Right lobe of liver (tissue), 6 donors: Measurements from ENCODE around the gene PPARG. TPM values are rescaled to one million over a fixed set of nuclear protein-coding genes. Genes with fewer than 3 reads are reported as not detected.
A peak's percentile ranks its signal among the peaks of the same experiment; 100 is the strongest.
"Not testable (repeated sequence)": the region's sequence is repeated elsewhere in the genome, so short reads cannot be mapped to it uniquely, and the experiment has no call there.

ENCODE experiments used
- ATAC-seq, 4 donors: fragments of 200-7000 bp; cut with Tn5 transposase; one replicate each; pipeline ENCODE4 v1.9.1; 2020; ENCODE audit warnings: mild to moderate bottlenecking in 4 of 4, moderate library complexity in 4 of 4
- DNase-seq, 3 donors: peaks; one replicate each; pipeline ENCODE4 v3.0.0-alpha.2; 2020
- H3K27ac ChIP-seq, 3 donors: fragments of 200-600 bp; one replicate each; pipeline ENCODE4 v1.8.0; 2022
- H3K27me3 ChIP-seq, 2 donors: fragments of 200-600 bp; one replicate each; pipeline ENCODE4 v1.8.0; 2022
- H3K36me3 ChIP-seq, 4 donors: fragments of 200-600 bp; sonication (generic) in 1 of 4; one replicate each; pipeline versions ENCODE4 v1.5.1 to v1.8.0; 2017 to 2022; ENCODE audit warnings: control low read depth in 1 of 4
- H3K4me1 ChIP-seq, 4 donors: fragments of 200-600 bp; sonication (generic) in 1 of 4; one replicate each; pipeline versions ENCODE4 v1.5.1 to v1.8.0; 2017 to 2022; ENCODE audit warnings: control low read depth in 1 of 4
- H3K4me3 ChIP-seq, 3 donors: fragments of 200-600 bp; one replicate each; pipeline ENCODE4 v1.8.0; 2022
- H3K9me3 ChIP-seq, 4 donors: fragments of 200-600 bp; sonication (generic) in 1 of 4; one replicate each; pipeline versions ENCODE4 v1.5.1 to v1.8.0; 2017 to 2022; ENCODE audit warnings: control low read depth in 1 of 4
- POLR2A ChIP-seq: fragments of 450-650 bp; IDR thresholded peaks from one replicate; pipeline ENCODE4 v1.6.1; 2017; ENCODE audit warnings: antibody characterized with exemption, mild to moderate bottlenecking
- WGBS: methylation state at CpG from one replicate; pipeline ENCODE4 v1.1.6; 2018; ENCODE audit warnings: low coverage, low lambda C conversion rate; ENCODE audit not compliant: insufficient coverage; ENCODE audit errors: missing lambda C conversion rate; 5-methylcytosine and 5-hydroxymethylcytosine counted together
- intact Hi-C, 2 donors: fragments of 100-400 bp; cut with DNase I; formaldehyde crosslinking; loops; one replicate each; pipeline versions ENCODE4 v1.11.2 to v1.14.1; 2022
- total RNA-seq, 6 experiments: library from RNA; depleted of rRNA in 2 of 6; stranded (reverse); fragments of >200 nt in 2 of 6; fragmentation: NEBNext Ultra II Directional in 3 of 6; extraction: Animal tissue kit (Norgen Biotek cat#: 25700) in 3 of 6; gene quantifications; one replicate each; pipeline versions ENCODE4 v1.1.0 to v1.2.4, GENCODE V29; 2016 to 2023
- TF ChIP-seq, protein P1 (sequence below), 4 donors: fragments of 200-600 bp in 3 of 4; fragments of 450-650 bp in 1 of 4; IDR thresholded peaks; one replicate each; pipeline versions ENCODE4 v1.5.1 to v1.8.0; 2016 to 2022; ENCODE audit warnings: antibody characterized with exemption in 4 of 4, mild to moderate bottlenecking in 2 of 4
- donor health status: DM: no; HTN: yes; CAD: no.
- donor health status: DM: no; HTN: no; CAD: no.
- donor health status: DM: no; HTN: no; CAD: no.
- donor health status: DM: no; HTN: yes; CAD: no.
- donor health status: DM: no; HTN: yes; CAD: no.

Gene PPARG
- total RNA-seq, 6 experiments from 2014 or later: 4.9 to 15.8 (median 10.8) TPM

DNA sequence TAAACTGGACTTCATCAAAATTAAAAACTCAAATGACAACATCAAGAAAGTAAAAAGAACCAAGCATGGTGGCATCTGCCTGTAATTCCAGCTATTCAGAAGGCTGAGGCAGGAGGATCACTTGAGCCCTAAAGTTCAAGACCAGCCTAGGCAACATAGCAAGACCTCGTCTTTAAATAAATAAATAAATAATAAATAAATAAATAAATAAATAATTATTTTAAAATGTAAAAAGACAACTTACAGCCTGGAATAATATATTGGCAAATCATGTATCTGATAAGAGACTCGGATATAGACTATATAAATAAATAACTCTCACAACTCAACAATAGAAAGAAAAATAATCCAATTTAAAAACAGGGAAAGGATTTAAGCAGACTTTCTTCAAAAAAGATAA lies 4.3 kb upstream of the PPARG start:
- WGBS: 75% methylated on average over 2 of the region's 2 CpGs
- no peak for ATAC-seq

DNA sequence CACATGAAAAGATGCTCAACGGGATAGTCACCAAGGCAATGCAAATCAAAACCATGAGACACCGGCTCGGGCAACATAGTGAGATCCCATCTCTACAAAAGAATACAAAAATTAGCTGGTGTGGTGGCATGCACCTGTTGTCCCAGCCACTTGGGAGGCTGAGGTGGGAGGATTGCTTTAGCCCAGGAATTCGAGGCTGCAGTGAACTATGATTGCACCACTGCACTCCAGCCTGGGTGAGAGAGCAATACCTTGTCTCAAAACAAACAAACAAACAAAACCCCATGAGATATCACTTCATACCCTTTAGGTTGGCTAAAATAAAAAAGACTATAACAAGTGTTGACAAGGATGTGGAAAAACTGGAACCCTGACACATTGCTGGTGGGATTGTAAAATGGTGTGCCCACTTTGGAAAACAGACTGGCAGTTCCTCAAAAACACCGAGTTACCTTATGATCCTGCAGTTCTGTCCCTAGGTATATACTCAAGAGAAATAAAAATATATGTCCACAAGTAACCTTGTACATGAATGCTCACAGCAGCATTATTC lies 3.8 kb upstream of the PPARG start:
- H3K27ac ChIP-seq: no peak overlapping the region
- no peak overlapping the region for H3K4me3 ChIP-seq
- no peaks in the 10 kb centered on the region for H3K27me3 ChIP-seq
- DNase-seq: no peak
- ATAC-seq: no peak
- intact Hi-C loops: no loop called here
- peaks cover 0 to 7% (median 0%) of the 10 kb centered on the region in 4 donors for H3K4me1 ChIP-seq
- TF ChIP-seq POLR2A: no peak
- TF ChIP-seq, protein P1, sequence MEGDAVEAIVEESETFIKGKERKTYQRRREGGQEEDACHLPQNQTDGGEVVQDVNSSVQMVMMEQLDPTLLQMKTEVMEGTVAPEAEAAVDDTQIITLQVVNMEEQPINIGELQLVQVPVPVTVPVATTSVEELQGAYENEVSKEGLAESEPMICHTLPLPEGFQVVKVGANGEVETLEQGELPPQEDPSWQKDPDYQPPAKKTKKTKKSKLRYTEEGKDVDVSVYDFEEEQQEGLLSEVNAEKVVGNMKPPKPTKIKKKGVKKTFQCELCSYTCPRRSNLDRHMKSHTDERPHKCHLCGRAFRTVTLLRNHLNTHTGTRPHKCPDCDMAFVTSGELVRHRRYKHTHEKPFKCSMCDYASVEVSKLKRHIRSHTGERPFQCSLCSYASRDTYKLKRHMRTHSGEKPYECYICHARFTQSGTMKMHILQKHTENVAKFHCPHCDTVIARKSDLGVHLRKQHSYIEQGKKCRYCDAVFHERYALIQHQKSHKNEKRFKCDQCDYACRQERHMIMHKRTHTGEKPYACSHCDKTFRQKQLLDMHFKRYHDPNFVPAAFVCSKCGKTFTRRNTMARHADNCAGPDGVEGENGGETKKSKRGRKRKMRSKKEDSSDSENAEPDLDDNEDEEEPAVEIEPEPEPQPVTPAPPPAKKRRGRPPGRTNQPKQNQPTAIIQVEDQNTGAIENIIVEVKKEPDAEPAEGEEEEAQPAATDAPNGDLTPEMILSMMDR (IDR thresholded peaks at IDR 0.05): no peak
- H3K36me3 ChIP-seq: no peaks in the 10 kb centered on the region
- 90% methylated on average over 5 of the region's 5 CpGs for WGBS
- no peaks in the 10 kb centered on the region for H3K9me3 ChIP-seq

More for the DNA sequence above, 4.3 kb upstream of the PPARG start:
- intact Hi-C loops: no loop called here
- H3K27me3 ChIP-seq: no peaks in the 10 kb centered on the region
- no peak overlapping the region for H3K4me3 ChIP-seq
- no peak for DNase-seq
- H3K9me3 ChIP-seq: no peaks in the 10 kb centered on the region
- H3K36me3 ChIP-seq: no peaks in the 10 kb centered on the region
- H3K27ac ChIP-seq: no peak overlapping the region
- TF ChIP-seq POLR2A: no peak
- TF ChIP-seq, protein P1 (IDR thresholded peaks at IDR 0.05): no peak
- peaks cover 0 to 5% (median 0%) of the 10 kb centered on the region in 4 donors for H3K4me1 ChIP-seq

DNA sequence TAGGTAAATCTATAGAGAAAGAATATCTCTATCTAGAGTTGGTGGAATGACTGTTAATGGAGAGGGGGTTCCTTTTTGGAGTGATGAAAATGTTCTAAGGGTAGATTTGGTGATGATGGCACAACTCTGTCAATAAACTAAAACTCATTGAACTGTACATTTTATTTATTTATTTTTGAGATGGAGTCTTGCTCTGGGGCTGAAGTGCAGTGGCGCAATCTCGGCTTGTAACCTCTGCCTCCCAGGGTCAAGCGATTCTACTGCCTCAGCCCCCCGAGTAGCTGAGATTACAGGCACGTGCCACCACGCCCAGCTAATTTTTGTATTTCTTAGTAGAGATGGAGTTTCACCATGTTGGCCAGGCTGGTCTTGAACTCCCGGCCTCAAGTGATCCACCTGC lies 3.1 kb upstream of the PPARG start:
- intact Hi-C loops, H3K36me3 ChIP-seq, H3K27me3 ChIP-seq, H3K4me3 ChIP-seq, H3K9me3 ChIP-seq, H3K27ac ChIP-seq, DNase-seq, ATAC-seq, H3K4me1 ChIP-seq: not testable (repeated sequence)
- WGBS: 17% methylated on average over 5 of the region's 7 CpGs

DNA sequence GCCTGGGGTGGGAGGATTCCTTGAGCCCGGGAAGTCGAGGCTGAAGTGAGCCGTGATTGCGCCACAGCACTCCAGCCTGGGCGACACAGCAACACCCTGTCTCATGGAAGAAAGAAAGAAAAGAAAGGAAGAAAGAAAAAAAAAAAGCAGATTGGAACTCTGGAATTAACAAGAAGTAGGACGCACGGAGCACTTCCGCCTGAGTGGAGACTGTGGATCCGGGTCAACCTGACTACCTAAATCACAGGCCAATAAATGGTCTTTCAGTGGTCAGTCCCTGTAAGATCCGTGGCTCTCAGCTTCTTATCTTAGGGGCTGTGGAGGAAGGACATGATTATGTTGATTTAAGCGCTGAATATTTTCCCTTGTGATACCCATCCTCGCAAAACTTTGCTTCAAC lies 2.4 kb upstream of the PPARG start:
- DNase-seq: no peak
- H3K27me3 ChIP-seq: no peaks in the 10 kb centered on the region
- intact Hi-C loops: no loop called here
- no peak overlapping the region for H3K4me3 ChIP-seq
- H3K9me3 ChIP-seq: no peaks in the 10 kb centered on the region
- ATAC-seq: no peak
- no peaks in the 10 kb centered on the region for H3K36me3 ChIP-seq
- WGBS: 79% methylated on average over 11 of the region's 12 CpGs
- TF ChIP-seq, protein P1 (IDR thresholded peaks at IDR 0.05): no peak
- no peak for TF ChIP-seq POLR2A
- no peak overlapping the region for H3K27ac ChIP-seq
- H3K4me1 ChIP-seq: peaks cover 0 to 7% (median 0%) of the 10 kb centered on the region in 4 donors

DNA sequence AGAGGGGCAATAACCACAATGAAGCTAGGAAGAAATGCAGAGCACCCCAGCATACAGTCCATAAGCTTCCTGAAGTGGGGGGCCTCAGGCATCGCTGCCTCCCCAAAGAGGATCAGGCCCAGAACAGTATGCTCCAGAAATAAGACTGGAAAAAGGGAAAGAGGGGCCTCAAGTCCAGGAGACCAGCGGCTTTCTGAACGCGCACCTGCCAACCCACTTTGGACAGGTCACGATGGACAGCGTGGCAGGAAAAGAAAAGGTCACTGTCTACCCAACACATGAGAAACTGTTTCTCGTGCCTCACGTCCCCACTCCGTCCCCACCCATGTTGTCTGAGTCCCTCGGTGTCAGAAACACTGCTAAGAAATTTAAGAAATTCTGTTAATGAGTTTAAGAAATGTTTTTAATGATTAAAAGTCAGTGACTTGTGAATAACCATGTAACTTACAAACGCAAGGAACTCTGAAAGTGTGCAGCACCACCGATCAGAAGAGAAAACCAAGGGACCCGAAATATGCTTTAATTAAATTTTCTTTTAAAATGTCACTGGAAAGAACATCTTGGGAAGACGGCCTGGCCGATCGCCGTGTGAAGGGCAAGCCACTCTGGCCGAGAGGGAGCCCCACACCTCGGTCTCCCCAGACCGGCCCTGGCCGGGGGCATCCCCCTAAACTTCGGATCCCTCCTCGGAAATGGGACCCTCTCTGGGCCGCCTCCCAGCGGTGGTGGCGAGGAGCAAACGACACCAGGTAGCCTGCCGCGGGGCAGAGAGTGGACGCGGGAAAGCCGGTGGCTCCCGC lies 1.7 kb upstream of the PPARG start:
- Histone ChIP-seq H3K4me3 (peak overlapping the region; percentile 18 to 81 (median 47)), H3K9me3 (no peaks in the 10 kb centered on the region), H3K27me3 (no peaks in the 10 kb centered on the region), H3K4me1 (peaks cover 0 to 7% (median 0%) of the 10 kb centered on the region in 4 donors), H3K36me3 (no peaks in the 10 kb centered on the region), H3K27ac (peak overlapping the region; percentile 28 to 70 (median 53))
- ATAC-seq (peak in 3 of 4 donors; percentile 63 to 69 (median 68)), DNase-seq (peak; percentile 55 to 67 (median 67))
- WGBS: 31% methylated on average over 24 of the region's 33 CpGs
- TF ChIP-seq, protein P1 (IDR thresholded peaks at IDR 0.05): peak in 2 of 4 donors; percentile 5 to 8
- no peak for TF ChIP-seq POLR2A
- intact Hi-C loops: no loop called here
